ENCODE measurements around the gene WDR90.

The WDR90 gene

GRCh38 chr16:637081-638018 is 11.8 kb upstream of the WDR90 start:
- no peaks in the 10 kb centered on the region for H3K9me3 ChIP-seq (ENCODE audit: control insufficient read depth, insufficient read depth, low read depth, low read length)
- peak overlapping the region; percentile 82; the same call in 1 of the 2 replicates for H3K27ac ChIP-seq (ENCODE audit: extremely low read depth, low read depth, low read length)
- peaks cover 6% of the 10 kb centered on the region; the same call in 1 of the 2 replicates for H3K4me1 ChIP-seq (ENCODE audit: control insufficient read depth, insufficient read depth, low read length)
- peaks cover 0 to 20% of the 10 kb centered on the region in 2 experiments; a peak in 1 of 3 replicates for H3K36me3 ChIP-seq (ENCODE audit: control insufficient read depth in 2 of 2, insufficient read depth in 1 of 2, low read length in 2 of 2)
- POLR2A ChIA-PET = interaction anchor here (0.9 to 2.0 kb wide), 6 partner anchors 10 to 49 kb away, joined by 3 to 10 read pairs (median 4); partner anchors contain the start of genes JMJD8 and WDR90
- CTCF ChIA-PET = interaction anchor here (1.2 to 1.5 kb wide), 3 partner anchors 11 to 47 kb away, joined by 3 to 6 read pairs (median 5); no protein-coding TSS in a partner anchor
- peak overlapping the region; percentile 87 for H3K4me3 ChIP-seq (ENCODE audit: low read depth, low read length)
- 0 out of 2 replicates have a peak, but pooled peaks have one; percentile 20 for TF ChIP-seq EGR2 (tag by site-specific recombination; IDR thresholded peaks at IDR 0.05; ENCODE audit: low read depth)
- no peak for TF ChIP-seq ZNF585B (tag by site-specific recombination; IDR thresholded peaks at IDR 0.05)
- TF ChIP-seq YY2 (tag by site-specific recombination; IDR thresholded peaks at IDR 0.05) = no peak
- TF ChIP-seq KLF1 (tag by site-specific recombination; IDR thresholded peaks at IDR 0.05) = peak; percentile 69
- 0 out of 2 replicates have a peak, but pooled peaks have one; percentile 4 for TF ChIP-seq KLF9 (tag by site-specific recombination; IDR thresholded peaks at IDR 0.05; ENCODE audit: low read depth)
- no peak for TF ChIP-seq ZBTB20 (tag by site-specific recombination; IDR thresholded peaks at IDR 0.05)
- TF ChIP-seq, protein P1, sequence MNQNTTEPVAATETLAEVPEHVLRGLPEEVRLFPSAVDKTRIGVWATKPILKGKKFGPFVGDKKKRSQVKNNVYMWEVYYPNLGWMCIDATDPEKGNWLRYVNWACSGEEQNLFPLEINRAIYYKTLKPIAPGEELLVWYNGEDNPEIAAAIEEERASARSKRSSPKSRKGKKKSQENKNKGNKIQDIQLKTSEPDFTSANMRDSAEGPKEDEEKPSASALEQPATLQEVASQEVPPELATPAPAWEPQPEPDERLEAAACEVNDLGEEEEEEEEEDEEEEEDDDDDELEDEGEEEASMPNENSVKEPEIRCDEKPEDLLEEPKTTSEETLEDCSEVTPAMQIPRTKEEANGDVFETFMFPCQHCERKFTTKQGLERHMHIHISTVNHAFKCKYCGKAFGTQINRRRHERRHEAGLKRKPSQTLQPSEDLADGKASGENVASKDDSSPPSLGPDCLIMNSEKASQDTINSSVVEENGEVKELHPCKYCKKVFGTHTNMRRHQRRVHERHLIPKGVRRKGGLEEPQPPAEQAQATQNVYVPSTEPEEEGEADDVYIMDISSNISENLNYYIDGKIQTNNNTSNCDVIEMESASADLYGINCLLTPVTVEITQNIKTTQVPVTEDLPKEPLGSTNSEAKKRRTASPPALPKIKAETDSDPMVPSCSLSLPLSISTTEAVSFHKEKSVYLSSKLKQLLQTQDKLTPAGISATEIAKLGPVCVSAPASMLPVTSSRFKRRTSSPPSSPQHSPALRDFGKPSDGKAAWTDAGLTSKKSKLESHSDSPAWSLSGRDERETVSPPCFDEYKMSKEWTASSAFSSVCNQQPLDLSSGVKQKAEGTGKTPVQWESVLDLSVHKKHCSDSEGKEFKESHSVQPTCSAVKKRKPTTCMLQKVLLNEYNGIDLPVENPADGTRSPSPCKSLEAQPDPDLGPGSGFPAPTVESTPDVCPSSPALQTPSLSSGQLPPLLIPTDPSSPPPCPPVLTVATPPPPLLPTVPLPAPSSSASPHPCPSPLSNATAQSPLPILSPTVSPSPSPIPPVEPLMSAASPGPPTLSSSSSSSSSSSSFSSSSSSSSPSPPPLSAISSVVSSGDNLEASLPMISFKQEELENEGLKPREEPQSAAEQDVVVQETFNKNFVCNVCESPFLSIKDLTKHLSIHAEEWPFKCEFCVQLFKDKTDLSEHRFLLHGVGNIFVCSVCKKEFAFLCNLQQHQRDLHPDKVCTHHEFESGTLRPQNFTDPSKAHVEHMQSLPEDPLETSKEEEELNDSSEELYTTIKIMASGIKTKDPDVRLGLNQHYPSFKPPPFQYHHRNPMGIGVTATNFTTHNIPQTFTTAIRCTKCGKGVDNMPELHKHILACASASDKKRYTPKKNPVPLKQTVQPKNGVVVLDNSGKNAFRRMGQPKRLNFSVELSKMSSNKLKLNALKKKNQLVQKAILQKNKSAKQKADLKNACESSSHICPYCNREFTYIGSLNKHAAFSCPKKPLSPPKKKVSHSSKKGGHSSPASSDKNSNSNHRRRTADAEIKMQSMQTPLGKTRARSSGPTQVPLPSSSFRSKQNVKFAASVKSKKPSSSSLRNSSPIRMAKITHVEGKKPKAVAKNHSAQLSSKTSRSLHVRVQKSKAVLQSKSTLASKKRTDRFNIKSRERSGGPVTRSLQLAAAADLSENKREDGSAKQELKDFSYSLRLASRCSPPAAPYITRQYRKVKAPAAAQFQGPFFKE (tag by site-specific recombination; IDR thresholded peaks at IDR 0.05; ENCODE audit: borderline replicate concordance) = no peak
- no peak for TF ChIP-seq ZNF426 (tag by site-specific recombination; IDR thresholded peaks at IDR 0.05)
- TF ChIP-seq FEZF1 (tag by site-specific recombination; IDR thresholded peaks at IDR 0.05) = no peak
- TF ChIP-seq ZBTB44 (tag by site-specific recombination; IDR thresholded peaks at IDR 0.05) = no peak
- 0 out of 2 replicates have a peak, but pooled peaks have one; percentile 4 for TF ChIP-seq SP2 (tag by site-specific recombination; IDR thresholded peaks at IDR 0.05)
- 0 out of 2 replicates have a peak, but pooled peaks have one; percentile 16 for TF ChIP-seq PRDM1 (tag by site-specific recombination; IDR thresholded peaks at IDR 0.05)
- peak; percentile 82 for TF ChIP-seq ZBTB8A (tag by site-specific recombination; IDR thresholded peaks at IDR 0.05)
- TF ChIP-seq, protein P2, sequence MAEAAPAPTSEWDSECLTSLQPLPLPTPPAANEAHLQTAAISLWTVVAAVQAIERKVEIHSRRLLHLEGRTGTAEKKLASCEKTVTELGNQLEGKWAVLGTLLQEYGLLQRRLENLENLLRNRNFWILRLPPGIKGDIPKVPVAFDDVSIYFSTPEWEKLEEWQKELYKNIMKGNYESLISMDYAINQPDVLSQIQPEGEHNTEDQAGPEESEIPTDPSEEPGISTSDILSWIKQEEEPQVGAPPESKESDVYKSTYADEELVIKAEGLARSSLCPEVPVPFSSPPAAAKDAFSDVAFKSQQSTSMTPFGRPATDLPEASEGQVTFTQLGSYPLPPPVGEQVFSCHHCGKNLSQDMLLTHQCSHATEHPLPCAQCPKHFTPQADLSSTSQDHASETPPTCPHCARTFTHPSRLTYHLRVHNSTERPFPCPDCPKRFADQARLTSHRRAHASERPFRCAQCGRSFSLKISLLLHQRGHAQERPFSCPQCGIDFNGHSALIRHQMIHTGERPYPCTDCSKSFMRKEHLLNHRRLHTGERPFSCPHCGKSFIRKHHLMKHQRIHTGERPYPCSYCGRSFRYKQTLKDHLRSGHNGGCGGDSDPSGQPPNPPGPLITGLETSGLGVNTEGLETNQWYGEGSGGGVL (tag by site-specific recombination; IDR thresholded peaks at IDR 0.05) = peak; percentile 77
- TF ChIP-seq ZNF521 (tag by site-specific recombination; IDR thresholded peaks at IDR 0.05) = no peak
- TF ChIP-seq ZNF10 (tag by site-specific recombination; IDR thresholded peaks at IDR 0.05) = no peak
- TF ChIP-seq, protein P3, sequence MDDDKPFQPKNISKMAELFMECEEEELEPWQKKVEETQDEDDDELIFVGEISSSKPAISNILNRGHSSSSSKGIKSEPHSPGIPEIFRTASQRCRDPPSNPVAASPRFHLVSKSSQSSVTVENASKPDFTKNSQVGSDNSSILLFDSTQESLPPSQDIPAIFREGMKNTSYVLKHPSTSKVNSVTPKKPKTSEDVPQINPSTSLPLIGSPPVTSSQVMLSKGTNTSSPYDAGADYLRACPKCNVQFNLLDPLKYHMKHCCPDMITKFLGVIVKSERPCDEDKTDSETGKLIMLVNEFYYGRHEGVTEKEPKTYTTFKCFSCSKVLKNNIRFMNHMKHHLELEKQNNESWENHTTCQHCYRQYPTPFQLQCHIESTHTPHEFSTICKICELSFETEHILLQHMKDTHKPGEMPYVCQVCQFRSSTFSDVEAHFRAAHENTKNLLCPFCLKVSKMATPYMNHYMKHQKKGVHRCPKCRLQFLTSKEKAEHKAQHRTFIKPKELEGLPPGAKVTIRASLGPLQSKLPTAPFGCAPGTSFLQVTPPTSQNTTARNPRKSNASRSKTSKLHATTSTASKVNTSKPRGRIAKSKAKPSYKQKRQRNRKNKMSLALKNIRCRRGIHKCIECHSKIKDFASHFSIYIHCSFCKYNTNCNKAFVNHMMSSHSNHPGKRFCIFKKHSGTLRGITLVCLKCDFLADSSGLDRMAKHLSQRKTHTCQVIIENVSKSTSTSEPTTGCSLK (tag by site-specific recombination; IDR thresholded peaks at IDR 0.05) = no peak
- TF ChIP-seq, protein P4, sequence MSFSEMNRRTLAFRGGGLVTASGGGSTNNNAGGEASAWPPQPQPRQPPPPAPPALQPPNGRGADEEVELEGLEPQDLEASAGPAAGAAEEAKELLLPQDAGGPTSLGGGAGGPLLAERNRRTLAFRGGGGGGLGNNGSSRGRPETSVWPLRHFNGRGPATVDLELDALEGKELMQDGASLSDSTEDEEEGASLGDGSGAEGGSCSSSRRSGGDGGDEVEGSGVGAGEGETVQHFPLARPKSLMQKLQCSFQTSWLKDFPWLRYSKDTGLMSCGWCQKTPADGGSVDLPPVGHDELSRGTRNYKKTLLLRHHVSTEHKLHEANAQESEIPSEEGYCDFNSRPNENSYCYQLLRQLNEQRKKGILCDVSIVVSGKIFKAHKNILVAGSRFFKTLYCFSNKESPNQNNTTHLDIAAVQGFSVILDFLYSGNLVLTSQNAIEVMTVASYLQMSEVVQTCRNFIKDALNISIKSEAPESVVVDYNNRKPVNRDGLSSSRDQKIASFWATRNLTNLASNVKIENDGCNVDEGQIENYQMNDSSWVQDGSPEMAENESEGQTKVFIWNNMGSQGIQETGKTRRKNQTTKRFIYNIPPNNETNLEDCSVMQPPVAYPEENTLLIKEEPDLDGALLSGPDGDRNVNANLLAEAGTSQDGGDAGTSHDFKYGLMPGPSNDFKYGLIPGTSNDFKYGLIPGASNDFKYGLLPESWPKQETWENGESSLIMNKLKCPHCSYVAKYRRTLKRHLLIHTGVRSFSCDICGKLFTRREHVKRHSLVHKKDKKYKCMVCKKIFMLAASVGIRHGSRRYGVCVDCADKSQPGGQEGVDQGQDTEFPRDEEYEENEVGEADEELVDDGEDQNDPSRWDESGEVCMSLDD (tag by site-specific recombination; IDR thresholded peaks at IDR 0.05) = peak; percentile 63; the same call in 1 of the 2 replicates
- TF ChIP-seq ZNF114 (tag by site-specific recombination; IDR thresholded peaks at IDR 0.05) = no peak
- no peak for TF ChIP-seq ZNF654 (tag by site-specific recombination; IDR thresholded peaks at IDR 0.05; ENCODE audit: low read depth)
- TF ChIP-seq ZNF2 (tag by site-specific recombination; IDR thresholded peaks at IDR 0.05) = no peak

Measured in HEK293 (cell line).